Activated T-cell treated with anti-CD3 and anti-CD28 coated beads, Interleukin-2, amount 50 U/mL, for 72 hours (primary cell): ENCODE data around the gene TRIML2. TPM values are rescaled to one million over a fixed set of nuclear protein-coding genes. Genes with fewer than 3 reads are reported as not detected.

Experiments
- ATAC-seq, 2 donors: fragments of 150-1000 bp; cut with Tn5 transposase; replicated peaks in 1 of 2; 2 replicates each; pipeline ENCODE4 v1.10.0; 2021; ENCODE audit warnings: moderate library complexity in 2 of 2, mild to moderate bottlenecking in 1 of 2
- DNase-seq, 2 donors: peaks; one replicate each; pipeline ENCODE4 v3.0.0; 2021 to 2022; ENCODE audit warnings: mixed read lengths in 1 of 2
- H3K27ac Mint-ChIP-seq: one replicate; pipeline ENCODE4 v1.8.0; 2022; ENCODE audit warnings: mild to moderate bottlenecking, moderate library complexity, mixed read lengths
- H3K27me3 Mint-ChIP-seq: one replicate; pipeline ENCODE4 v1.8.0; 2022; ENCODE audit warnings: low read depth, mixed read lengths
- H3K36me3 Mint-ChIP-seq, 2 donors: one replicate each; pipeline ENCODE4 v1.8.0; 2022; ENCODE audit warnings: mixed read lengths in 2 of 2, mild to moderate bottlenecking in 1 of 2; ENCODE audit not compliant: insufficient read depth in 2 of 2
- H3K4me1 Mint-ChIP-seq: one replicate; pipeline ENCODE4 v1.8.0; 2022; ENCODE audit warnings: low read depth, mixed read lengths
- H3K4me3 Mint-ChIP-seq, 2 donors: one replicate each; pipeline ENCODE4 v1.8.0; 2022; ENCODE audit warnings: mild to moderate bottlenecking in 2 of 2, mixed read lengths in 2 of 2, moderate library complexity in 2 of 2
- H3K9me3 Mint-ChIP-seq, 2 donors: one replicate each; pipeline ENCODE4 v1.8.0; 2022; ENCODE audit warnings: mixed read lengths in 2 of 2
- total RNA-seq, 2 donors: library from RNA; stranded (reverse); gene quantifications; one replicate each; pipeline ENCODE4 v1.2.3, GENCODE V29; 2022

TRIML2 gene
- total RNA-seq, result not detected

GRCh38 chr4:188109157-188109755, at the start of gene TRIML2:
Gene TRIML2 (minus strand): TSS chr4:188109603. CDS start chr4:188105368, 4,235 bp downstream.
- Mint-ChIP-seq H3K27ac (no peak within 1 kb of the TSS), H3K27me3 (no peaks in the 10 kb centered on the region), H3K4me1 (no peaks in the 10 kb centered on the region), H3K9me3 (peaks cover 6% of the 10 kb centered on the region in 2 donors), H3K4me3 (no peak within 1 kb of the TSS), H3K36me3 (peaks cover 0 to 4% of the 10 kb centered on the region in 2 donors)
- ATAC-seq (no peak), DNase-seq (no peak)

DNA sequence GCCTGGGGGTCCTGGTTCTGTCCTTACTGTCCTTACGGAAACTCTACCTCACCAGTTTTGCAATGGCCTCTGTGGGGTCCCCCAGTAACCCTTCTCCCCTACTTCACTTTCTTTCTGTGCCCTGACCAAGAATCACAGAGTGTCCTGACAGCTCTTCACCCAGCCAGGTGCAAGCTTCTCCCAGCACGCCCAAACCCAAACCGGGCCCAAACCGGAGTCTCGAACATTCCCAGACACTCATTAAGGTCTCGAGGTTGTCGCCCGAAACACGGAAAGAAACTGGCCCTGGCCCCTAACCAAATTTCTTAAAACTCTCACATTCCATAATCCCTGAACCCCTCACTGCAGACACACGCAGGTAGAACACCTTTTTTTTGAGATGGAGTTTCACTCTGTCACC, 48.9 kb upstream of the TRIML2 start:
- no peaks in the 10 kb centered on the region for H3K4me1 Mint-ChIP-seq
- ATAC-seq (no peak), DNase-seq (no peak)
- no peak overlapping the region for H3K27ac Mint-ChIP-seq
- H3K4me3 Mint-ChIP-seq, result no peak overlapping the region
- peaks cover 1 to 6% of the 10 kb centered on the region in 2 donors for H3K36me3 Mint-ChIP-seq
- no peaks in the 10 kb centered on the region for H3K27me3 Mint-ChIP-seq
- peaks cover 1 to 12% of the 10 kb centered on the region in 2 donors for H3K9me3 Mint-ChIP-seq

GRCh38 chr4:188154668-188155405, 45.4 kb upstream of the TRIML2 start:
- Mint-ChIP-seq H3K4me1 (no peaks in the 10 kb centered on the region), H3K27me3 (no peaks in the 10 kb centered on the region), H3K4me3 (no peak overlapping the region), H3K9me3 (peaks cover 1 to 9% of the 10 kb centered on the region in 2 donors), H3K36me3 (peaks cover 1 to 6% of the 10 kb centered on the region in 2 donors), H3K27ac (no peak overlapping the region)
- DNase-seq, result no peak
- ATAC-seq, result no peak

DNA sequence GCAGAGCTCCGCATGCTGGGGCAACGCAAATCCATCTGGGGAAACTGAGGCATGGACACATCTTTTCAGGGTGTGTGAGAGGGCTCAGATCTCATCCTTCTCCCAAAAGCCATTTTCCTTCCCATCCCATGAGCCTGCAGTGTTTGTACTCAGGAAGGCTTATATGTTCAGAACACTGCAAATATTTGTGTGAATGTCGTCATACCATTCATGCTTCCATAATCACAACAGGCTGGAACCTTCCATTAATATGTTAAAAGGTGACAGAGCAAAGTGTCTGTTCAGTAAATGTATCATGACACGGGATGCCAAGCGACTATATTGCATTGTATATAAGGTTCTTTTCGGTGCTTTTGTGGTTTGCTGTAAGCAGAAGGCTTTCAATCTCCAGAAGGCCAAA, 38.4 kb upstream of the TRIML2 start:
- no peak overlapping the region for H3K4me3 Mint-ChIP-seq
- no peak overlapping the region for H3K27ac Mint-ChIP-seq
- peaks cover 2% of the 10 kb centered on the region in 2 donors for H3K9me3 Mint-ChIP-seq
- no peaks in the 10 kb centered on the region for H3K27me3 Mint-ChIP-seq
- no peaks in the 10 kb centered on the region for H3K36me3 Mint-ChIP-seq
- no peak for DNase-seq
- no peak for ATAC-seq
- no peaks in the 10 kb centered on the region for H3K4me1 Mint-ChIP-seq

GRCh38 chr4:188147176-188147575, 37.8 kb upstream of the TRIML2 start:
- Mint-ChIP-seq H3K4me1 (no peaks in the 10 kb centered on the region), H3K9me3 (peaks cover 2% of the 10 kb centered on the region in 2 donors), H3K4me3 (no peak overlapping the region), H3K36me3 (no peaks in the 10 kb centered on the region), H3K27ac (no peak overlapping the region), H3K27me3 (no peaks in the 10 kb centered on the region)
- DNase-seq, result no peak
- no peak for ATAC-seq

DNA sequence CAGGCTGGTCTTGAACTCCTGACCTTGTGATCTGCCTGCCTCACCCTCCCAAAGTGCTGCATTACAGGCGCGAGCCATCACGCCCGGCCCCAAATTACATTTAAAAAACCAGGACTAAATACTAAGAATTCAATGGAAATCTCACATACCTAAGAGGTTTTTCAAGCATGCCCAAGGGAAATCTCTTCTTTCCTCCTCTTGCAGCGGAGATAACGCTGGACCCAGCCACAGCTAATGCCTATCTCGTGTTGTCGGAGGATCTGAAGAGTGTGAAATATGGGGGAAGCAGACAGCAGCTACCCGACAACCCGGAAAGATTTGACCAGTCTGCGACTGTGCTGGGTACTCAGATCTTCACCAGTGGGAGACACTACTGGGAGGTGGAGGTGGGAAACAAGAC, 37.2 kb upstream of the TRIML2 start:
- Mint-ChIP-seq H3K4me3 (no peak overlapping the region), H3K27ac (no peak overlapping the region), H3K4me1 (no peaks in the 10 kb centered on the region), H3K9me3 (peaks cover 2% of the 10 kb centered on the region in 2 donors), H3K27me3 (no peaks in the 10 kb centered on the region), H3K36me3 (no peaks in the 10 kb centered on the region)
- ATAC-seq (no peak), DNase-seq (no peak)

GRCh38 chr4:188145601-188146000, 36.2 kb upstream of the TRIML2 start:
- Mint-ChIP-seq H3K27ac (no peak overlapping the region), H3K4me3 (no peak overlapping the region), H3K9me3 (peaks cover 2% of the 10 kb centered on the region in 2 donors), H3K27me3 (no peaks in the 10 kb centered on the region), H3K36me3 (no peaks in the 10 kb centered on the region), H3K4me1 (no peaks in the 10 kb centered on the region)
- ATAC-seq (no peak), DNase-seq (no peak)

- DNase-seq, result no peak
- Mint-ChIP-seq H3K9me3 (peaks cover 2 to 3% of the 10 kb centered on the region in 2 donors), H3K4me3 (no peak overlapping the region), H3K27me3 (no peaks in the 10 kb centered on the region), H3K36me3 (peaks cover 0 to 2% of the 10 kb centered on the region in 2 donors), H3K4me1 (no peaks in the 10 kb centered on the region), H3K27ac (no peak overlapping the region)
- ATAC-seq, result no peak
Observed at GRCh38 chr4:188143731-188144130, 34.3 kb upstream of the TRIML2 start.

- Mint-ChIP-seq H3K36me3 (peaks cover 0 to 2% of the 10 kb centered on the region in 2 donors), H3K27ac (no peak overlapping the region), H3K9me3 (peaks cover 1 to 2% of the 10 kb centered on the region in 2 donors), H3K27me3 (no peaks in the 10 kb centered on the region), H3K4me1 (no peaks in the 10 kb centered on the region), H3K4me3 (no peak overlapping the region)
- DNase-seq (no peak), ATAC-seq (no peak)
Observed at GRCh38 chr4:188139671-188140070, 30.3 kb upstream of the TRIML2 start.

- no peak for ATAC-seq
- no peaks in the 10 kb centered on the region for H3K27me3 Mint-ChIP-seq
Observed at GRCh38 chr4:188139141-188139540, 29.7 kb upstream of the TRIML2 start, which contains the start of gene TRIML1. Gene TRIML1 (plus strand): TSS chr4:188139441. CDS start chr4:188139559, 118 bp downstream.

DNA sequence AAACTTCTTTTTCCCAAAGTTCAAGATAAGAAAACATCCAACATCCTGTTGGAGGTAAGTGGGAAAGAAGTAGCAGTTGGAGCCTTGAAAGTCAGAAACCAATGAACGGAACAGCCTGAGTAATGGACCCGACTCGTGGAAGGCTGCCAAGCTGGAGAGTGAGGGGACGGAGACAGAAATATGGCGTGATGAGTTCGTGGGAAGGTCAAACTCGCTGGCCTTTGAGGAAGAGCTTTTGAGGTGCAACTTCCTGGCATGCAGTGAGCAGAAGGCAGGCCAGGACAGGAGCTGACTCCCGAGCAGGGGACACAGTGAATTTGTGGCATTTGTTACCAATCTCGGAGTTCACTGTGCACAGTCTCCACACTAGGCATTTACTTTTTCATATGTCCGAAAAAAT, 28.8 kb upstream of the TRIML2 start:
- H3K27ac Mint-ChIP-seq, result no peak overlapping the region
- no peaks in the 10 kb centered on the region for H3K27me3 Mint-ChIP-seq
- DNase-seq (no peak), ATAC-seq (no peak)
- peaks cover 2 to 3% of the 10 kb centered on the region in 2 donors for H3K9me3 Mint-ChIP-seq
- no peak overlapping the region for H3K4me3 Mint-ChIP-seq
- H3K4me1 Mint-ChIP-seq, result no peaks in the 10 kb centered on the region
- H3K36me3 Mint-ChIP-seq, result peaks cover 0 to 2% of the 10 kb centered on the region in 2 donors

More at GRCh38 chr4:188139141-188139540, 29.7 kb upstream of the TRIML2 start, which contains the start of gene TRIML1:
- H3K4me3 Mint-ChIP-seq, result no peak within 1 kb of the TSS
- peaks cover 1 to 2% of the 10 kb centered on the region in 2 donors for H3K9me3 Mint-ChIP-seq
- no peak for DNase-seq
- peaks cover 0 to 2% of the 10 kb centered on the region in 2 donors for H3K36me3 Mint-ChIP-seq
- H3K27ac Mint-ChIP-seq, result no peak within 1 kb of the TSS
- no peaks in the 10 kb centered on the region for H3K4me1 Mint-ChIP-seq

GRCh38 chr4:188132232-188132631, 22.8 kb upstream of the TRIML2 start:
- H3K9me3 Mint-ChIP-seq, result peaks cover 7 to 10% of the 10 kb centered on the region in 2 donors
- no peak overlapping the region for H3K4me3 Mint-ChIP-seq
- peaks cover 3% of the 10 kb centered on the region for H3K4me1 Mint-ChIP-seq
- H3K27ac Mint-ChIP-seq, result no peak overlapping the region
- ATAC-seq (no peak), DNase-seq (no peak)
- H3K27me3 Mint-ChIP-seq, result no peaks in the 10 kb centered on the region
- no peaks in the 10 kb centered on the region for H3K36me3 Mint-ChIP-seq

DNA sequence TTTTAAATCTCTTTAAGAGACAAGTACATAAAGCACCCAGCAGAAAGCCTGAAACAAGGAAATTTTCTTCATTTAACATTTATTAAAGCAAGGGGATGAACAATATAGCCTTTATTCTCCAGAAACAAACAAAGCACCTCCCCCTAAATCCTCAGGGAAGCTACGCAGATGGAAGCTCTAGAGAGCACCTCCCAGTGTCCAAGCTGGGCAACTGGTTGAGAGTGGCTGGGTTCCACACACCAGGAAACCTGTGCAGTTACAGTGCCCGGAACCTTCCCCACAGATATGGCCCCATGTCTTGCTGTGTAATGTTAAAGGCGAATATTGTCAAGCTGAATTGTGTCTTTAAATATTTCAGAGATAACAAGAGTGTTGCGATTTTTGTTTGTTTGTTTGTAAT, 21.0 kb upstream of the TRIML2 start:
- peaks cover 4% of the 10 kb centered on the region for H3K4me1 Mint-ChIP-seq
- no peak for ATAC-seq

More for the DNA sequence above, 21.0 kb upstream of the TRIML2 start:
- H3K4me3 Mint-ChIP-seq, result no peak overlapping the region
- no peaks in the 10 kb centered on the region for H3K27me3 Mint-ChIP-seq
- DNase-seq, result no peak
- peaks cover 8 to 14% of the 10 kb centered on the region in 2 donors for H3K9me3 Mint-ChIP-seq
- no peak overlapping the region for H3K27ac Mint-ChIP-seq
- no peaks in the 10 kb centered on the region for H3K36me3 Mint-ChIP-seq
